GM12878 (cell line): ENCODE data around the gene PDZD7. TPM values are rescaled to one million over a fixed set of nuclear protein-coding genes. Genes with fewer than 3 reads are reported as not detected.

ENCODE experiments used
- ATF7 ChIP-seq: fragments of 450-650 bp; IDR thresholded peaks from 2 replicates; pipeline ENCODE4 v1.6.1; 2016; ENCODE audit warnings: low read depth, mild to moderate bottlenecking
- BACH1 ChIP-seq: fragments of 450-650 bp; IDR thresholded peaks from 2 replicates; pipeline ENCODE4 v1.6.1; 2017; ENCODE audit warnings: mild to moderate bottlenecking, borderline replicate concordance
- BCL11A ChIP-seq: IDR thresholded peaks from 2 replicates; pipeline ENCODE4 v1.6.1; 2011; ENCODE audit warnings: low read depth, low read length
- CHD2 ChIP-seq: IDR thresholded peaks from 2 replicates; pipeline ENCODE4 v1.6.1; 2011; ENCODE audit warnings: low read depth, low read length, improper control_type of control experiment, borderline replicate concordance
- CREM ChIP-seq: IDR thresholded peaks from 2 replicates; pipeline ENCODE4 v1.6.1; 2014; ENCODE audit warnings: antibody characterized with exemption, low read depth
- EP300 ChIP-seq, 2 experiments: fragments of 150-350 bp in 1 of 2; IDR thresholded peaks; 2 replicates each; pipeline ENCODE4 v1.6.1; 2011 to 2012; ENCODE audit warnings: low read depth in 2 of 2, low read length in 2 of 2, borderline replicate concordance in 1 of 2, improper control_type of control experiment in 1 of 2, inconsistent platforms in 1 of 2; ENCODE audit not compliant: control insufficient read depth in 1 of 2
- ESRRA ChIP-seq: IDR thresholded peaks from 2 replicates; pipeline ENCODE4 v1.6.1; 2012; ENCODE audit warnings: mild to moderate bottlenecking, low read length, improper control_type of control experiment
- GABPA ChIP-seq: IDR thresholded peaks from 2 replicates; pipeline ENCODE4 v1.6.1; 2014; ENCODE audit warnings: antibody characterized with exemption, low read depth, mild to moderate bottlenecking, inconsistent platforms
- LARP7 ChIP-seq: fragments of 450-650 bp; IDR thresholded peaks from 2 replicates; pipeline ENCODE4 v1.6.1; 2017; ENCODE audit warnings: mild to moderate bottlenecking
- MYC ChIP-seq: IDR thresholded peaks from 2 replicates; pipeline ENCODE4 v1.6.1; 2011; ENCODE audit warnings: mild to moderate bottlenecking, low read length, moderate library complexity, inconsistent platforms; ENCODE audit not compliant: insufficient read depth, insufficient replicate concordance, insufficient read length, severe bottlenecking
- NFYA ChIP-seq: IDR thresholded peaks from 2 replicates; pipeline ENCODE4 v1.6.1; 2011; ENCODE audit warnings: low read depth, mild to moderate bottlenecking, low read length, improper control_type of control experiment, borderline replicate concordance
- POLR2A ChIP-seq: IDR thresholded peaks from 2 replicates; pipeline ENCODE4 v1.6.1; 2011; ENCODE audit warnings: low read depth, mild to moderate bottlenecking, low read length
- POLR2AphosphoS5 ChIP-seq: IDR thresholded peaks from 2 replicates; pipeline ENCODE4 v1.6.1; 2011; ENCODE audit warnings: mild to moderate bottlenecking, low read length, inconsistent platforms
- RAD21 ChIP-seq: IDR thresholded peaks from 2 replicates; pipeline ENCODE4 v1.6.1; 2011; ENCODE audit warnings: mild to moderate bottlenecking, low read depth, low read length, moderate library complexity; ENCODE audit not compliant: insufficient read depth
- SIX5 ChIP-seq: IDR thresholded peaks from 2 replicates; pipeline ENCODE4 v1.6.1; 2011; ENCODE audit warnings: mild to moderate bottlenecking, low read depth, low read length, moderate library complexity; ENCODE audit not compliant: severe bottlenecking
- SMC3 ChIP-seq: IDR thresholded peaks from 2 replicates; pipeline ENCODE4 v1.6.1; 2011; ENCODE audit warnings: low read length, improper control_type of control experiment, borderline replicate concordance
- SREBF2 ChIP-seq: IDR thresholded peaks from 2 replicates; pipeline ENCODE4 v1.6.1; 2012; ENCODE audit warnings: mild to moderate bottlenecking, low read length
- ZBTB40 ChIP-seq: fragments of 450-650 bp; IDR thresholded peaks from 2 replicates; pipeline ENCODE4 v1.6.1; 2016; ENCODE audit warnings: mild to moderate bottlenecking, moderate library complexity, borderline replicate concordance
- ZNF217 ChIP-seq: fragments of 450-650 bp; IDR thresholded peaks from 2 replicates; pipeline ENCODE4 v1.6.1; 2017; ENCODE audit warnings: antibody characterized with exemption, mild to moderate bottlenecking
- ZZZ3 ChIP-seq: IDR thresholded peaks from 2 replicates; pipeline ENCODE4 v1.6.1; 2011; ENCODE audit warnings: low read depth; ENCODE audit not compliant: control insufficient read depth, insufficient read length
- polyA plus RNA-seq, 11 experiments: library from polyadenylated mRNA; depleted of rRNA in 4 of 11; unstranded in 6 of 11; stranded (reverse) in 5 of 11; fragments of >200 nt; fragmentation: Nextera tagmentation in 4 of 11; fragmentation: Illumina TruSeq in 1 of 11; extraction: Ambion mirVana in 4 of 11; extraction: Trizol in 1 of 11; gene quantifications; 1 replicate in 1 of 11; 2 replicates in 10 of 11; pipeline versions ENCODE4 v1.2.1 to v1.2.3, GENCODE V29; 2011 to 2016; ENCODE audit warnings: inconsistent platforms in 2 of 11, missing spikeins in 2 of 11, low read depth in 1 of 11
- total RNA-seq, 4 experiments: library from RNA; depleted of rRNA in 3 of 4; stranded (reverse); fragments of >200 nt in 3 of 4; fragmentation: Illumina TruSeq in 1 of 4; extraction: Trizol in 1 of 4; gene quantifications; 2 replicates each; pipeline versions ENCODE4 v1.2.1 to v1.2.3, GENCODE V29; 2013 to 2021
- TF ChIP-seq, protein P1 (sequence below): fragments of 450-650 bp; IDR thresholded peaks from 2 replicates; pipeline ENCODE4 v1.6.1; 2016; ENCODE audit warnings: mild to moderate bottlenecking
- TF ChIP-seq, protein P2 (sequence below): fragments of 450-650 bp; IDR thresholded peaks from 2 replicates; pipeline ENCODE4 v1.6.1; 2014; ENCODE audit warnings: mild to moderate bottlenecking
- TF ChIP-seq, protein P3 (sequence below): IDR thresholded peaks from 2 replicates; pipeline ENCODE4 v1.6.1; 2011; ENCODE audit warnings: borderline replicate concordance, low read depth, mild to moderate bottlenecking, moderate library complexity, mixed read lengths, low read length; ENCODE audit not compliant: insufficient read depth; ENCODE audit errors: extremely low read length

The PDZD7 gene
- total and polyA plus RNA-seq, 10 of the 15 experiments (the other 5 are each of a cell fraction or from before 2014, with no cell fraction given) = 0.01 to 0.20 (median 0.03) TPM; not detected in 7

GRCh38 chr10:101060036-101060950, 29.4 kb upstream of the PDZD7 start (continued):
- TF ChIP-seq CREM (peak; percentile 69; the same call in 1 of the 2 replicates), EP300 (IDR thresholded peaks at IDR 0.05; ENCODE audit: borderline replicate concordance in 1 of 2, control insufficient read depth in 1 of 2, low read depth in 2 of 2, low read length in 2 of 2) (no peak), ESRRA (no peak), ATF7 (no peak), CHD2 (peak; percentile 99), POLR2A (no peak; the same call in 1 of the 2 replicates), SIX5 (no peak), RAD21 (peak; percentile 83), MYC (no peak), BACH1 (no peak), ZBTB40 (peak; percentile 75; the same call in 1 of the 2 replicates), LARP7 (no peak), NFYA (no peak), POLR2AphosphoS5 (peak; percentile 10; the same call in 1 of the 2 replicates), SREBF2 (no peak), ZZZ3 (no peak), ZNF217 (no peak), BCL11A (0 out of 2 replicates have a peak, but pooled peaks have one; percentile 3), SMC3 (peak; percentile 81; the same call in 1 of the 2 replicates), GABPA (peak; percentile 44; the same call in 1 of the 2 replicates)
- TF ChIP-seq, protein P1, sequence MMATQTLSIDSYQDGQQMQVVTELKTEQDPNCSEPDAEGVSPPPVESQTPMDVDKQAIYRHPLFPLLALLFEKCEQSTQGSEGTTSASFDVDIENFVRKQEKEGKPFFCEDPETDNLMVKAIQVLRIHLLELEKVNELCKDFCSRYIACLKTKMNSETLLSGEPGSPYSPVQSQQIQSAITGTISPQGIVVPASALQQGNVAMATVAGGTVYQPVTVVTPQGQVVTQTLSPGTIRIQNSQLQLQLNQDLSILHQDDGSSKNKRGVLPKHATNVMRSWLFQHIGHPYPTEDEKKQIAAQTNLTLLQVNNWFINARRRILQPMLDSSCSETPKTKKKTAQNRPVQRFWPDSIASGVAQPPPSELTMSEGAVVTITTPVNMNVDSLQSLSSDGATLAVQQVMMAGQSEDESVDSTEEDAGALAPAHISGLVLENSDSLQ = no peak
- TF ChIP-seq, protein P2, sequence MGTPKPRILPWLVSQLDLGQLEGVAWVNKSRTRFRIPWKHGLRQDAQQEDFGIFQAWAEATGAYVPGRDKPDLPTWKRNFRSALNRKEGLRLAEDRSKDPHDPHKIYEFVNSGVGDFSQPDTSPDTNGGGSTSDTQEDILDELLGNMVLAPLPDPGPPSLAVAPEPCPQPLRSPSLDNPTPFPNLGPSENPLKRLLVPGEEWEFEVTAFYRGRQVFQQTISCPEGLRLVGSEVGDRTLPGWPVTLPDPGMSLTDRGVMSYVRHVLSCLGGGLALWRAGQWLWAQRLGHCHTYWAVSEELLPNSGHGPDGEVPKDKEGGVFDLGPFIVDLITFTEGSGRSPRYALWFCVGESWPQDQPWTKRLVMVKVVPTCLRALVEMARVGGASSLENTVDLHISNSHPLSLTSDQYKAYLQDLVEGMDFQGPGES = peak; percentile 29; the same call in 1 of the 2 replicates
- TF ChIP-seq, protein P3, sequence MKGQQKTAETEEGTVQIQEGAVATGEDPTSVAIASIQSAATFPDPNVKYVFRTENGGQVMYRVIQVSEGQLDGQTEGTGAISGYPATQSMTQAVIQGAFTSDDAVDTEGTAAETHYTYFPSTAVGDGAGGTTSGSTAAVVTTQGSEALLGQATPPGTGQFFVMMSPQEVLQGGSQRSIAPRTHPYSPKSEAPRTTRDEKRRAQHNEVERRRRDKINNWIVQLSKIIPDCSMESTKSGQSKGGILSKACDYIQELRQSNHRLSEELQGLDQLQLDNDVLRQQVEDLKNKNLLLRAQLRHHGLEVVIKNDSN = no peak
